Smooth muscle cell (in vitro differentiated cells): ENCODE data around the gene SMPD1. TPM values are rescaled to one million over a fixed set of nuclear protein-coding genes. Genes with fewer than 3 reads are reported as not detected.

ENCODE experiments used
- DNase-seq: peaks from one replicate; lab custom pipeline; 2025; ENCODE audit not compliant: unreplicated experiment; lab: John Stamatoyannopoulos, UW
- H2AFZ ChIP-seq: fragments of 200-600 bp; sonication (generic); 2 replicates; pipeline ENCODE4 v1.6.0; 2016; ENCODE audit warnings: antibody characterized with exemption, low read depth, mild to moderate bottlenecking
- H3F3A ChIP-seq: fragments of 200-600 bp; sonication (generic); 2 replicates; pipeline ENCODE4 v1.6.0; 2017; ENCODE audit warnings: antibody characterized with exemption, low read depth
- H3K27ac ChIP-seq: fragments of 200-600 bp; sonication (generic); 2 replicates; pipeline ENCODE4 v1.5.1; 2016; ENCODE audit warnings: low read depth, mild to moderate bottlenecking
- H3K27me3 ChIP-seq: fragments of 200-600 bp; sonication (generic); 2 replicates; pipeline ENCODE4 v1.6.1; 2016; ENCODE audit warnings: low read depth, mild to moderate bottlenecking
- H3K36me3 ChIP-seq: fragments of 200-600 bp; sonication (generic); 2 replicates; pipeline ENCODE4 v1.5.1; 2016; ENCODE audit warnings: low read depth
- H3K4me1 ChIP-seq: fragments of 200-600 bp; sonication (generic); 2 replicates; pipeline ENCODE4 v1.5.1; 2016; ENCODE audit warnings: low read depth
- H3K4me2 ChIP-seq: fragments of 200-600 bp; sonication (generic); 2 replicates; pipeline ENCODE4 v1.6.0; 2016; ENCODE audit warnings: mild to moderate bottlenecking
- H3K4me3 ChIP-seq: fragments of 200-600 bp; sonication (generic); 2 replicates; pipeline ENCODE4 v1.5.1; 2016; ENCODE audit warnings: mild to moderate bottlenecking
- H3K79me2 ChIP-seq: fragments of 200-600 bp; sonication (generic); 2 replicates; pipeline ENCODE4 v1.6.0; 2016; ENCODE audit warnings: low read depth, mild to moderate bottlenecking
- H3K9ac ChIP-seq: fragments of 200-600 bp; sonication (generic); 2 replicates; pipeline ENCODE4 v1.6.0; 2016; ENCODE audit warnings: low read depth
- H3K9me3 ChIP-seq: fragments of 200-600 bp; sonication (generic); replicated peaks from 2 replicates; pipeline ENCODE4 v1.5.1; 2016; ENCODE audit warnings: low read depth
- H4K20me1 ChIP-seq: fragments of 200-600 bp; sonication (generic); 2 replicates; pipeline ENCODE4 v1.6.0; 2016; ENCODE audit warnings: low read depth
- CTCF ChIP-seq: fragments of 200-600 bp; sonication (generic); IDR thresholded peaks from 2 replicates; pipeline ENCODE4 v1.5.1; 2017; ENCODE audit warnings: borderline replicate concordance, mild to moderate bottlenecking, antibody characterized with exemption; ENCODE audit not compliant: insufficient read depth, poor library complexity, severe bottlenecking
- WGBS: methylation state at CpG from one replicate; pipeline ENCODE4 v1.1.7; 2016; ENCODE audit warnings: low lambda C conversion rate; 5-methylcytosine and 5-hydroxymethylcytosine counted together
- polyA plus RNA-seq: library from polyadenylated mRNA; unstranded; fragments of >200 nt; fragmentation: Nextera tagmentation; extraction: Ambion mirVana; gene quantifications from 2 replicates; pipeline ENCODE4 v1.2.1, GENCODE V29; 2016
- total RNA-seq: library from RNA; depleted of rRNA; stranded (reverse); fragments of >200 nt; gene quantifications from 2 replicates; pipeline ENCODE4 v1.2.3, GENCODE V29; 2014

SMPD1 gene
- total and polyA plus RNA-seq, 2 experiments from 2014 or later, result 56.6 to 57.3 TPM

- no peak overlapping the region for H3K4me3 ChIP-seq
- H3K4me1 ChIP-seq, result peaks cover 9% of the 10 kb centered on the region
- H3K27ac ChIP-seq, result peak overlapping the region; percentile 89
- no peaks in the 10 kb centered on the region for H3F3A ChIP-seq
- no peak overlapping the region for H3K4me2 ChIP-seq
- no peak for TF ChIP-seq CTCF
- H4K20me1 ChIP-seq, result no peaks in the 10 kb centered on the region
- H3K9me3 ChIP-seq, result no peaks in the 10 kb centered on the region
- no peaks in the 10 kb centered on the region for H3K36me3 ChIP-seq
- no peak for DNase-seq
- no peaks in the 10 kb centered on the region for H3K27me3 ChIP-seq
- H2AFZ ChIP-seq, result peak overlapping the region; percentile 2
- no peaks in the 10 kb centered on the region for H3K79me2 ChIP-seq
- no peak overlapping the region for H3K9ac ChIP-seq
- 43% methylated on average over 12 of the region's 12 CpGs for WGBS
These were observed 2.3 kb upstream of the SMPD1 start for GRCh38 chr11:6387811-6388599.

GRCh38 chr11:6388748-6389147 is 1.5 kb upstream of the SMPD1 start:
- H3K27ac ChIP-seq, result peak overlapping the region; percentile 89
- no peak for DNase-seq
- no peak overlapping the region for H3K9ac ChIP-seq
- peak overlapping the region; percentile 2 for H2AFZ ChIP-seq
- TF ChIP-seq CTCF, result no peak
- no peaks in the 10 kb centered on the region for H4K20me1 ChIP-seq
- no peaks in the 10 kb centered on the region for H3F3A ChIP-seq
- H3K79me2 ChIP-seq, result no peaks in the 10 kb centered on the region
- no peak overlapping the region for H3K4me3 ChIP-seq
- H3K36me3 ChIP-seq, result no peaks in the 10 kb centered on the region
- WGBS, result 89% methylated on average over 1 of the region's 1 CpG
- H3K27me3 ChIP-seq, result no peaks in the 10 kb centered on the region
- no peak overlapping the region for H3K4me2 ChIP-seq
- peaks cover 9% of the 10 kb centered on the region for H3K4me1 ChIP-seq
- H3K9me3 ChIP-seq, result no peaks in the 10 kb centered on the region

- DNase-seq, result no peak
- Histone ChIP-seq H3K9me3 (no peaks in the 10 kb centered on the region), H3K27ac (peak overlapping the region; percentile 89), H3K27me3 (no peaks in the 10 kb centered on the region), H3K4me2 (peak overlapping the region; percentile 93), H2AFZ (peak overlapping the region; percentile 31), H3K36me3 (no peaks in the 10 kb centered on the region), H3F3A (no peaks in the 10 kb centered on the region), H3K9ac (peak overlapping the region; percentile 82), H4K20me1 (no peaks in the 10 kb centered on the region), H3K4me3 (peak overlapping the region; percentile 75), H3K4me1 (peaks cover 9% of the 10 kb centered on the region), H3K79me2 (no peaks in the 10 kb centered on the region)
- 55% methylated on average over 19 of the region's 19 CpGs for WGBS
- no peak for TF ChIP-seq CTCF
These were observed 620 bp downstream of the SMPD1 start for GRCh38 chr11:6390718-6391469.
